C4-2B (cell line): ENCODE data around the gene DHRS9.
"Not testable (repeated sequence)": the region's sequence is repeated elsewhere in the genome, so short reads cannot be mapped to it uniquely, and the experiment has no call there.

Experiments used
- H3K27ac ChIP-seq: fragments of 450-650 bp; 2 replicates; pipeline ENCODE4 v1.5.1; 2017
- CTCF ChIP-seq: fragments of 450-650 bp; conservative IDR thresholded peaks from 2 replicates; pipeline ENCODE4 v1.5.1; 2017; ENCODE audit warnings: mild to moderate bottlenecking
- ZFX ChIP-seq: fragments of 450-650 bp; IDR thresholded peaks from 2 replicates; pipeline ENCODE4 v1.6.1; 2017

DHRS9 gene

GRCh38 chr2:169129703-169130243, 60.4 kb downstream of the DHRS9 start:
- no peak for TF ChIP-seq CTCF
- no peak for TF ChIP-seq ZFX
- H3K27ac ChIP-seq: no peak overlapping the region

- TF ChIP-seq CTCF: peak; percentile 88
- no peak for TF ChIP-seq ZFX
- no peak overlapping the region for H3K27ac ChIP-seq
Measured at GRCh38 chr2:169131587-169132512, 62.5 kb downstream of the DHRS9 start.

GRCh38 chr2:169134272-169134671, 64.9 kb downstream of the DHRS9 start:
- not testable (repeated sequence) for H3K27ac ChIP-seq

GRCh38 chr2:169136428-169136827, 67.1 kb downstream of the DHRS9 start:
- not testable (repeated sequence) for H3K27ac ChIP-seq

- no peak overlapping the region for H3K27ac ChIP-seq
- TF ChIP-seq ZFX: no peak
- no peak for TF ChIP-seq CTCF
Measured at GRCh38 chr2:169136885-169137534, 67.6 kb downstream of the DHRS9 start.

GRCh38 chr2:169137924-169138323, 68.6 kb downstream of the DHRS9 start:
- no peak for TF ChIP-seq CTCF
- no peak for TF ChIP-seq ZFX
- no peak overlapping the region for H3K27ac ChIP-seq

GRCh38 chr2:169139145-169139544, 69.8 kb downstream of the DHRS9 start:
- H3K27ac ChIP-seq: no peak overlapping the region
- TF ChIP-seq CTCF (no peak), ZFX (no peak)

- no peak for TF ChIP-seq ZFX
- no peak for TF ChIP-seq CTCF
- H3K27ac ChIP-seq: no peak overlapping the region
Measured at GRCh38 chr2:169139993-169140767, 70.8 kb downstream of the DHRS9 start.
